Retina (tissue), 1 donor: ENCODE measurements around the gene CASZ1.

Source experiments
- DNase-seq: peaks from one replicate; pipeline ENCODE4 v3.0.0-alpha.2; 2016

CASZ1 gene

GRCh38 chr1:10684221-10684620 is 112.2 kb downstream of the CASZ1 start:
- peak; percentile 28 for DNase-seq

GRCh38 chr1:10682449-10683309 is 113.8 kb downstream of the CASZ1 start:
- peak; percentile 56 for DNase-seq

GRCh38 chr1:10682108-10682445 is 114.4 kb downstream of the CASZ1 start:
- DNase-seq: peak; percentile 39

- peak; percentile 53 for DNase-seq
These were observed 114.9 kb downstream of the CASZ1 start for GRCh38 chr1:10681296-10682107.

- no peak for DNase-seq
These were observed 116.0 kb downstream of the CASZ1 start for GRCh38 chr1:10680487-10680886.

GRCh38 chr1:10679496-10680220 is 116.8 kb downstream of the CASZ1 start:
- DNase-seq: peak; percentile 83

- peak; percentile 80 for DNase-seq
These were observed 117.6 kb downstream of the CASZ1 start for GRCh38 chr1:10678852-10679251.

- peak; percentile 78 for DNase-seq
These were observed 118.0 kb downstream of the CASZ1 start for GRCh38 chr1:10678402-10678801.

GRCh38 chr1:10677491-10678391 is 118.7 kb downstream of the CASZ1 start:
- peak; percentile 70 for DNase-seq

- peak; percentile 70 for DNase-seq
These were observed 119.5 kb downstream of the CASZ1 start for GRCh38 chr1:10676963-10677362.

GRCh38 chr1:10675813-10676212 is 120.6 kb downstream of the CASZ1 start:
- DNase-seq: no peak

GRCh38 chr1:10674700-10675609 is 121.5 kb downstream of the CASZ1 start:
- DNase-seq: no peak

- DNase-seq: no peak
These were observed 122.2 kb downstream of the CASZ1 start for GRCh38 chr1:10674222-10674621.

GRCh38 chr1:10673109-10673711 is 123.2 kb downstream of the CASZ1 start:
- DNase-seq: peak; percentile 71

- DNase-seq: peak; percentile 71
These were observed 123.9 kb downstream of the CASZ1 start for GRCh38 chr1:10672343-10673050.

- peak; percentile 71 for DNase-seq
These were observed 124.7 kb downstream of the CASZ1 start for GRCh38 chr1:10671622-10672342.

GRCh38 chr1:10671090-10671489 is 125.4 kb downstream of the CASZ1 start:
- DNase-seq: peak; percentile 77

GRCh38 chr1:10670190-10670589 is 126.3 kb downstream of the CASZ1 start:
- DNase-seq: no peak

GRCh38 chr1:10669570-10669969 is 126.9 kb downstream of the CASZ1 start:
- no peak for DNase-seq
